Erythroblast (primary cell): Measurements from ENCODE around the gene MYOD1.

Experiments
- GATA1 ChIP-seq: IDR thresholded peaks from 2 replicates; pipeline ENCODE4 v1.6.1; 2011; ENCODE audit warnings: low read depth, mild to moderate bottlenecking, control low read depth, low read length, moderate library complexity
- POLR2A ChIP-seq: IDR thresholded peaks from 2 replicates; pipeline ENCODE4 v1.6.1; 2011; ENCODE audit warnings: mild to moderate bottlenecking, low read length

DNA sequence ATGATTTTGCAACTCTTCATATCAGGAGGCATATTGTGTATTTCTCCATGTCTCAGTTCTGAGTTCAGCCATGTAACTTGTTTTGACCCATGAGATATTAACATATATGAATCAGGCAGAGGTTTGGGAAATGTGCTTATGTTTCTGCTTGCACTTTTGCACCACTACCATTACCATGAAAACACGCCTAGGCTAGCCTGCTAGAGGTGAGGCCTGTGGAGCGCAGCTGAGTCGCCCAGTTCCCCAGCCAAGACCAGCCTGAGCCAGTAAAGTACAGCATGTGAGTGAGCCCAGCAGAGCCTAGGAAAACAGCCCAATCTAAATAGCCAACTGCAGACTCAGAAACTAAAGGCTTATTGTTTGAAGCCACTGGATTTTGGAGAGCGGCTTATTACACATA is 18.4 kb upstream of the MYOD1 start:
- no peak for TF ChIP-seq POLR2A
- no peak for TF ChIP-seq GATA1
